Natural killer cell treated with Interleukin-12 subunit alpha and Interleukin-12 subunit beta and Interleukin-15 and Interleukin-18, amount 100 ng/mL, for 72 hours (primary cell): ENCODE measurements around the gene UBE4B. TPM values are rescaled to one million over a fixed set of nuclear protein-coding genes. Genes with fewer than 3 reads are reported as not detected.
A peak's percentile ranks its signal among the peaks of the same experiment; 100 is the strongest.
"Not testable (repeated sequence)": the region's sequence is repeated elsewhere in the genome, so short reads cannot be mapped to it uniquely, and the experiment has no call there.

Experiments used
- ATAC-seq, 2 donors: fragments of 150-1000 bp; cut with Tn5 transposase in 1 of 2; sonication (Bioruptor Pico), chemical (Tn5 transposase) in 1 of 2; 2 replicates each; pipeline ENCODE4 v1.10.0; 2021
- DNase-seq: peaks from one replicate; pipeline ENCODE4 v3.0.0; 2022; ENCODE audit warnings: low spot score
- H3K27ac Mint-ChIP-seq, 2 donors: 1 replicate in 1 of 2; 2 replicates in 1 of 2; pipeline ENCODE4 v1.8.0; 2022; ENCODE audit warnings: mixed read lengths in 2 of 2, mild to moderate bottlenecking in 1 of 2, moderate library complexity in 1 of 2
- H3K27me3 Mint-ChIP-seq, 2 donors: 1 replicate in 1 of 2; 2 replicates in 1 of 2; pipeline ENCODE4 v1.8.0; 2022; ENCODE audit warnings: mixed read lengths in 2 of 2
- H3K36me3 Mint-ChIP-seq: one replicate; pipeline ENCODE4 v1.8.0; 2022; ENCODE audit warnings: mixed read lengths
- H3K4me1 Mint-ChIP-seq, 2 donors: 1 replicate in 1 of 2; 2 replicates in 1 of 2; pipeline ENCODE4 v1.8.0; 2022; ENCODE audit warnings: low read depth in 2 of 2, mixed read lengths in 2 of 2, mild to moderate bottlenecking in 1 of 2
- H3K4me3 Mint-ChIP-seq: one replicate; pipeline ENCODE4 v1.8.0; 2022; ENCODE audit warnings: mixed read lengths
- H3K9me3 Mint-ChIP-seq: 2 replicates; pipeline ENCODE4 v1.8.0; 2022; ENCODE audit warnings: mixed read lengths
- total RNA-seq, 2 donors: library from RNA; stranded (reverse); gene quantifications; one replicate each; pipeline ENCODE4 v1.2.3, GENCODE V29; 2022

UBE4B gene
- total RNA-seq, 2 donors from 2014 or later = 36.7 to 52.4 TPM

GRCh38 chr1:10192263-10192662 lies 159.5 kb downstream of the UBE4B start:
- peaks cover 8 to 10% of the 10 kb centered on the region in 2 donors for H3K27me3 Mint-ChIP-seq
- peaks cover 0 to 2% of the 10 kb centered on the region in 2 donors for H3K4me1 Mint-ChIP-seq
- H3K4me3 Mint-ChIP-seq = no peak overlapping the region
- H3K36me3 Mint-ChIP-seq = no peaks in the 10 kb centered on the region
- H3K9me3 Mint-ChIP-seq = no peaks in the 10 kb centered on the region
- H3K27ac Mint-ChIP-seq = no peak overlapping the region
- DNase-seq (no peak), ATAC-seq (no peak)

- no peak for DNase-seq
- peaks cover 0 to 2% of the 10 kb centered on the region in 2 donors for H3K4me1 Mint-ChIP-seq
- no peak for ATAC-seq
Observed at GRCh38 chr1:10193288-10193687, 160.5 kb downstream of the UBE4B start.

GRCh38 chr1:10195570-10195969 lies 162.8 kb downstream of the UBE4B start:
- H3K4me1 Mint-ChIP-seq = peaks cover 0 to 2% of the 10 kb centered on the region in 2 donors
- no peak overlapping the region for H3K27ac Mint-ChIP-seq
- peaks cover 8 to 15% of the 10 kb centered on the region in 2 donors for H3K27me3 Mint-ChIP-seq
- H3K4me3 Mint-ChIP-seq = no peak overlapping the region
- no peaks in the 10 kb centered on the region for H3K9me3 Mint-ChIP-seq
- no peak for DNase-seq
- no peaks in the 10 kb centered on the region for H3K36me3 Mint-ChIP-seq
- ATAC-seq = no peak

More at GRCh38 chr1:10193288-10193687, 160.5 kb downstream of the UBE4B start:
- no peak overlapping the region for H3K27ac Mint-ChIP-seq
- peaks cover 8 to 11% of the 10 kb centered on the region in 2 donors for H3K27me3 Mint-ChIP-seq
- H3K36me3 Mint-ChIP-seq = no peaks in the 10 kb centered on the region
- no peaks in the 10 kb centered on the region for H3K9me3 Mint-ChIP-seq
- no peak overlapping the region for H3K4me3 Mint-ChIP-seq

GRCh38 chr1:10196976-10197375 lies 164.2 kb downstream of the UBE4B start:
- DNase-seq (no peak), ATAC-seq (no peak)
- Mint-ChIP-seq H3K4me3 (no peak overlapping the region), H3K27me3 (peaks cover 8 to 12% of the 10 kb centered on the region in 2 donors), H3K36me3 (no peaks in the 10 kb centered on the region), H3K9me3 (no peaks in the 10 kb centered on the region), H3K4me1 (peaks cover 0 to 2% of the 10 kb centered on the region in 2 donors), H3K27ac (no peak overlapping the region)

- H3K4me3 Mint-ChIP-seq = no peak overlapping the region
- peaks cover 0 to 5% of the 10 kb centered on the region in 2 donors for H3K27me3 Mint-ChIP-seq
- H3K36me3 Mint-ChIP-seq = no peaks in the 10 kb centered on the region
- no peak overlapping the region for H3K27ac Mint-ChIP-seq
- ATAC-seq (no peak), DNase-seq (no peak)
- no peaks in the 10 kb centered on the region for H3K4me1 Mint-ChIP-seq
- no peaks in the 10 kb centered on the region for H3K9me3 Mint-ChIP-seq
Observed at GRCh38 chr1:10200620-10201019, 167.9 kb downstream of the UBE4B start.

- Mint-ChIP-seq H3K27ac (no peak overlapping the region), H3K27me3 (peaks cover 0 to under 1% of the 10 kb centered on the region in 2 donors), H3K9me3 (no peaks in the 10 kb centered on the region), H3K4me1 (peaks cover 0 to 5% of the 10 kb centered on the region in 2 donors), H3K4me3 (no peak overlapping the region), H3K36me3 (no peaks in the 10 kb centered on the region)
- no peak for DNase-seq
- ATAC-seq = no peak
Observed at GRCh38 chr1:10204003-10204642, 171.4 kb downstream of the UBE4B start.

- not testable (repeated sequence) for DNase-seq, ATAC-seq, H3K9me3 Mint-ChIP-seq, H3K27ac Mint-ChIP-seq, H3K36me3 Mint-ChIP-seq, H3K4me3 Mint-ChIP-seq, H3K27me3 Mint-ChIP-seq
- H3K4me1 Mint-ChIP-seq = peaks cover 5 to 15% of the 10 kb centered on the region in 2 donors
Observed at GRCh38 chr1:10205206-10205605, 172.4 kb downstream of the UBE4B start.

- Mint-ChIP-seq H3K4me1 (peaks cover 17 to 30% of the 10 kb centered on the region in 2 donors), H3K36me3 (no peaks in the 10 kb centered on the region), H3K27me3 (no peaks in the 10 kb centered on the region), H3K4me3 (no peak overlapping the region), H3K27ac (no peak overlapping the region), H3K9me3 (no peaks in the 10 kb centered on the region)
- ATAC-seq (no peak), DNase-seq (no peak)
Observed at GRCh38 chr1:10207810-10208209, 175.1 kb downstream of the UBE4B start.

GRCh38 chr1:10208537-10208936 lies 175.8 kb downstream of the UBE4B start:
- Mint-ChIP-seq H3K4me3 (peak overlapping the region; percentile 48), H3K27me3 (no peaks in the 10 kb centered on the region), H3K9me3 (no peaks in the 10 kb centered on the region), H3K36me3 (no peaks in the 10 kb centered on the region), H3K27ac (peak overlapping the region in 1 of 2 donors; percentile 86), H3K4me1 (peaks cover 20 to 34% of the 10 kb centered on the region in 2 donors)
- ATAC-seq (no peak), DNase-seq (no peak)

- no peak for DNase-seq
- Mint-ChIP-seq H3K4me3 (peak overlapping the region; percentile 90), H3K27me3 (no peaks in the 10 kb centered on the region), H3K27ac (peak overlapping the region; percentile 17 to 86), H3K36me3 (no peaks in the 10 kb centered on the region), H3K9me3 (no peaks in the 10 kb centered on the region), H3K4me1 (peaks cover 21 to 36% of the 10 kb centered on the region in 2 donors)
- ATAC-seq = no peak
Observed at GRCh38 chr1:10209590-10209904, 176.8 kb downstream of the UBE4B start.

GRCh38 chr1:10209905-10210810 lies 177.4 kb downstream of the UBE4B start, which contains the start of gene KIF1B:
Gene KIF1B (plus strand): TSS chr1:10210570. CDS start chr1:10232329, 21,759 bp downstream.
- ATAC-seq (peak; percentile 100), DNase-seq (peak; percentile 100)
- Mint-ChIP-seq H3K36me3 (no peaks in the 10 kb centered on the region), H3K4me3 (peak within 1 kb of the TSS; percentile 90), H3K27me3 (no peaks in the 10 kb centered on the region), H3K4me1 (peaks cover 21 to 36% of the 10 kb centered on the region in 2 donors), H3K9me3 (no peaks in the 10 kb centered on the region), H3K27ac (peak within 1 kb of the TSS; percentile 17 to 86)

GRCh38 chr1:10210841-10211804 lies 178.4 kb downstream of the UBE4B start:
- Mint-ChIP-seq H3K27ac (peak overlapping the region; percentile 8 to 11), H3K9me3 (no peaks in the 10 kb centered on the region), H3K4me3 (peak overlapping the region; percentile 85), H3K36me3 (no peaks in the 10 kb centered on the region), H3K27me3 (no peaks in the 10 kb centered on the region), H3K4me1 (peaks cover 28 to 45% of the 10 kb centered on the region in 2 donors)
- DNase-seq (peak; percentile 64), ATAC-seq (peak; percentile 0 to 2)

GRCh38 chr1:10211805-10212410 lies 179.2 kb downstream of the UBE4B start:
- DNase-seq (no peak), ATAC-seq (no peak)
- Mint-ChIP-seq H3K27ac (peak overlapping the region; percentile 8 to 11), H3K9me3 (no peaks in the 10 kb centered on the region), H3K36me3 (no peaks in the 10 kb centered on the region), H3K4me3 (peak overlapping the region; percentile 85), H3K27me3 (no peaks in the 10 kb centered on the region), H3K4me1 (peaks cover 34 to 53% of the 10 kb centered on the region in 2 donors)
